GM12874 (cell line): Measurements from ENCODE around the gene NSRP1.

Experiments
- CTCF ChIP-seq: IDR thresholded peaks from 2 replicates; pipeline ENCODE4 v1.5.1; 2011; ENCODE audit warnings: low read depth, mild to moderate bottlenecking, control low read depth, low read length, moderate library complexity; ENCODE audit not compliant: insufficient read depth

NSRP1 gene

GRCh38 chr17:30116661-30117551 lies at the start of gene NSRP1:
Gene NSRP1 (plus strand): TSS chr17:30116816. CDS start chr17:30116844, 28 bp downstream.
- no peak for TF ChIP-seq CTCF

GRCh38 chr17:30068465-30068864 lies 48.2 kb upstream of the NSRP1 start:
- TF ChIP-seq CTCF, result no peak

GRCh38 chr17:30074254-30074653 lies 42.4 kb upstream of the NSRP1 start:
- no peak for TF ChIP-seq CTCF

GRCh38 chr17:30074730-30075129 lies 41.9 kb upstream of the NSRP1 start:
- no peak for TF ChIP-seq CTCF

GRCh38 chr17:30082773-30083172 lies 33.8 kb upstream of the NSRP1 start:
- no peak for TF ChIP-seq CTCF

GRCh38 chr17:30084788-30085187 lies 31.8 kb upstream of the NSRP1 start:
- no peak for TF ChIP-seq CTCF

GRCh38 chr17:30086896-30087295 lies 29.7 kb upstream of the NSRP1 start:
- no peak for TF ChIP-seq CTCF
